Keratinocyte (primary cell): ENCODE measurements around the gene ZNF619.

ENCODE experiments used
- CTCF ChIP-seq, 3 experiments: IDR thresholded peaks in 1 of 3; conservative IDR thresholded peaks in 1 of 3; optimal IDR thresholded peaks in 1 of 3; 2 replicates in 2 of 3; 3 replicates in 1 of 3; pipeline versions ENCODE3 to v1.5.1; 2011; ENCODE audit warnings: low read length in 3 of 3, mild to moderate bottlenecking in 3 of 3, moderate library complexity in 2 of 3, control low read depth in 1 of 3, inconsistent platforms in 1 of 3; ENCODE audit not compliant: insufficient read depth in 2 of 3; ENCODE audit errors: extremely low read depth in 1 of 3
- EZH2 ChIP-seq: IDR thresholded peaks from one replicate; pipeline ENCODE4 v1.6.1; 2012; ENCODE audit warnings: inconsistent platforms, mild to moderate bottlenecking, low read length, moderate library complexity

GRCh38 chr3:40494698-40495097 is 17.8 kb downstream of the ZNF619 start:
- TF ChIP-seq EZH2 = no peak
- no peak for TF ChIP-seq CTCF (optimal IDR thresholded peaks at IDR 0.05 in 1 of 3, IDR thresholded peaks at IDR 0.05 in 1 of 3, conservative IDR thresholded peaks at IDR 0.05 in 1 of 3; ENCODE audit: extremely low read depth in 1 of 3, insufficient read depth in 2 of 3, low read length in 3 of 3)
